HepG2 (cell line): ENCODE measurements around the gene FBXW12. TPM values are rescaled to one million over a fixed set of nuclear protein-coding genes. Genes with fewer than 3 reads are reported as not detected.

Source experiments
- ATF1 ChIP-seq: IDR thresholded peaks from 2 replicates; pipeline ENCODE4 v1.6.1; 2016; ENCODE audit warnings: mild to moderate bottlenecking, control low read depth
- ATF7 ChIP-seq, 2 experiments: fragments of 450-650 bp in 1 of 2; sonication (generic) in 1 of 2; formaldehyde crosslinking in 1 of 2; IDR thresholded peaks; 2 replicates each; pipeline versions ENCODE4 v1.4.0 to v1.6.1; 2016 to 2020; ENCODE audit warnings: antibody characterized with exemption in 1 of 2, mild to moderate bottlenecking in 1 of 2, missing genetic modification reagents in 1 of 2
- CBX5 ChIP-seq: sonication (generic); formaldehyde crosslinking; IDR thresholded peaks from 2 replicates; pipeline ENCODE4 v1.4.0; 2020; ENCODE audit warnings: missing genetic modification reagents, borderline replicate concordance
- EEA1 ChIP-seq: sonication (generic); formaldehyde crosslinking; IDR thresholded peaks from 2 replicates; pipeline ENCODE4 v1.5.1; 2020; ENCODE audit warnings: mild to moderate bottlenecking, missing genetic modification reagents, borderline replicate concordance
- FOXA1 ChIP-seq, 2 experiments: fragments of 450-650 bp in 1 of 2; sonication (generic) in 1 of 2; formaldehyde crosslinking in 1 of 2; IDR thresholded peaks; 2 replicates each; pipeline versions ENCODE4 v1.4.0 to v1.6.1; 2016 to 2020; ENCODE audit warnings: missing genetic modification reagents in 1 of 2
- GZF1 ChIP-seq: sonication (generic); formaldehyde crosslinking; IDR thresholded peaks from 2 replicates; pipeline ENCODE4 v1.5.1; 2020; ENCODE audit warnings: mild to moderate bottlenecking, missing genetic modification reagents
- NAIF1 ChIP-seq: sonication (generic); formaldehyde crosslinking; IDR thresholded peaks from 2 replicates; pipeline ENCODE4 v1.5.0; 2020; ENCODE audit warnings: mild to moderate bottlenecking, missing genetic modification reagents, borderline replicate concordance
- SRY ChIP-seq: sonication (generic); formaldehyde crosslinking; IDR thresholded peaks from 2 replicates; pipeline ENCODE4 v1.8.0; 2022; ENCODE audit warnings: mild to moderate bottlenecking, missing genetic modification reagents
- STAT5B ChIP-seq: sonication (generic); formaldehyde crosslinking; IDR thresholded peaks from 2 replicates; pipeline ENCODE4 v1.4.0; 2020; ENCODE audit warnings: missing genetic modification reagents
- TRIM24 ChIP-seq: sonication (generic); formaldehyde crosslinking; IDR thresholded peaks from 2 replicates; pipeline ENCODE4 v1.8.0; 2022; ENCODE audit warnings: mild to moderate bottlenecking, missing genetic modification reagents
- ZBTB1 ChIP-seq: sonication (generic); formaldehyde crosslinking; IDR thresholded peaks from 2 replicates; pipeline ENCODE4 v1.4.0; 2020; ENCODE audit warnings: missing genetic modification reagents, borderline replicate concordance
- ZFP90 ChIP-seq: sonication (generic); formaldehyde crosslinking; IDR thresholded peaks from 2 replicates; pipeline ENCODE4 v1.8.0; 2022; ENCODE audit warnings: missing genetic modification reagents, mild to moderate bottlenecking, inconsistent platforms, borderline replicate concordance
- ZFX ChIP-seq: sonication (generic); formaldehyde crosslinking; IDR thresholded peaks from 2 replicates; pipeline ENCODE4 v1.4.0; 2020; ENCODE audit warnings: mild to moderate bottlenecking, low read depth, missing genetic modification reagents, moderate library complexity
- ZNF333 ChIP-seq: sonication (generic); formaldehyde crosslinking; IDR thresholded peaks from 2 replicates; pipeline ENCODE4 v1.4.0; 2020; ENCODE audit warnings: mild to moderate bottlenecking, missing genetic modification reagents, borderline replicate concordance
- ZNF720 ChIP-seq: sonication (generic); formaldehyde crosslinking; IDR thresholded peaks from 2 replicates; pipeline ENCODE4 v1.4.0; 2020; ENCODE audit warnings: missing genetic modification reagents
- ZNF841 ChIP-seq: sonication (generic); formaldehyde crosslinking; IDR thresholded peaks from 2 replicates; pipeline ENCODE4 v1.8.1; 2023; ENCODE audit warnings: missing genetic modification reagents, borderline replicate concordance
- polyA plus RNA-seq, 8 experiments: library from polyadenylated mRNA; depleted of rRNA in 3 of 8; stranded (reverse) in 7 of 8; unstranded in 1 of 8; fragments of >200 nt; fragmentation: Illumina TruSeq in 4 of 8; extraction: Trizol in 4 of 8; gene quantifications; 2 replicates each; pipeline versions ENCODE4 v1.2.1 to v1.2.3, GENCODE V29; 2011 to 2016; ENCODE audit warnings: low read depth in 4 of 8, missing spikeins in 1 of 8, mixed read lengths in 1 of 8; ENCODE audit not compliant: insufficient read depth in 1 of 8
- total RNA-seq, 5 experiments: library from RNA; depleted of rRNA; stranded (reverse); fragments of >200 nt; fragmentation: Illumina TruSeq; extraction: Trizol; gene quantifications; 2 replicates each; pipeline ENCODE4 v1.2.3, GENCODE V29; 2016; ENCODE audit warnings: low read depth in 1 of 5
- TF ChIP-seq, protein P1 (sequence below): sonication (generic); formaldehyde crosslinking; IDR thresholded peaks from 2 replicates; pipeline ENCODE4 v1.5.0; 2020; ENCODE audit warnings: mild to moderate bottlenecking, missing genetic modification reagents, borderline replicate concordance
- TF ChIP-seq, protein P2 (sequence below): sonication (generic); formaldehyde crosslinking; IDR thresholded peaks from 2 replicates; pipeline ENCODE4 v1.8.1; 2023; ENCODE audit warnings: mild to moderate bottlenecking, missing genetic modification reagents
- TF ChIP-seq, protein P3 (sequence below): IDR thresholded peaks from 2 replicates; pipeline ENCODE4 v1.6.1; 2016; ENCODE audit warnings: mild to moderate bottlenecking
- TF ChIP-seq, protein P4 (sequence below): IDR thresholded peaks from 2 replicates; pipeline ENCODE4 v1.6.1; 2016; ENCODE audit warnings: low read depth, missing genetic modification reagents, missing compliant biosample characterization

FBXW12 gene
- total and polyA plus RNA-seq, 2 of the 13 experiments (the other 11 are each of a cell fraction or from before 2014, with no cell fraction given), result not detected

DNA sequence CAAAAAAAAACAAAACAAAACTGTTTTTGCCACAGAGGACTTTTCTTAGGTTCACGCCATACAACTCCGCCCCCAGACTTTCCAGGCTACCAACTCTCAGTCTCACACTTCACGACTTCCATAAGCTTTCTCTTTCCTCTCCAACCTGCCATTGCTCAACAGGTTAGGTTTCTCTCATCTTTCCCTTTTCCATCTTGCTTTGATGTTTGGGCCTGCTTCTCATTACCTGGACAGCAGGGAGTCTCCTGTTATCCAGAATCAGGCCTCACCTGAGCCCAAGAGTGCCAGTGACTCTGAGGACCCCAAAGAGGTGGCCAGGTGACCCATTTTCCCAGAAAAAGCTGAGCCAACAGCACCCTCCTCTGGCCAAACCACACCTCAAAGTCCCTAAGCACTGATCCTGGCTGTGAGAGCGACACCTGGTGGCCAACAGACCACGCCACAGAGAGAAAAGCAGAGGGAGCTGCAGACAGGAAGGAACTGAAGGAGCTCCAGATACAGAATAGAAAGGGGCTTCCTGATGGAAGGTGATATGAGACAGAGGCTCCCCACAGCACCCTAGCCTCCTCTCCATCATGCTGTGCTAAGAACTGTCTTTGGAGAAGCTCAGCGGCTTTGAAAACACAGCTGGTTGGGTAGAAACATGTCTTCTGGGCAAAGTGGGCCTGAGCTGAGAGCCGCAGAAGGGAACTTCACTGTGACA is 63.9 kb downstream of the FBXW12 start (continued):
- TF ChIP-seq FOXA1 (IDR thresholded peaks at IDR 0.05), result no peak
- TF ChIP-seq FOXA1 (CRISPR knock-in tag; IDR thresholded peaks at IDR 0.05), result no peak
- TF ChIP-seq EEA1 (CRISPR knock-in tag), result no peak
- TF ChIP-seq NAIF1 (CRISPR knock-in tag), result no peak
- no peak for TF ChIP-seq ZNF841 (CRISPR knock-in tag)
- TF ChIP-seq ZFX, result peak; percentile 50; the same call in 1 of the 2 replicates
- no peak for TF ChIP-seq ZFP90 (CRISPR knock-in tag)
- TF ChIP-seq, protein P1, sequence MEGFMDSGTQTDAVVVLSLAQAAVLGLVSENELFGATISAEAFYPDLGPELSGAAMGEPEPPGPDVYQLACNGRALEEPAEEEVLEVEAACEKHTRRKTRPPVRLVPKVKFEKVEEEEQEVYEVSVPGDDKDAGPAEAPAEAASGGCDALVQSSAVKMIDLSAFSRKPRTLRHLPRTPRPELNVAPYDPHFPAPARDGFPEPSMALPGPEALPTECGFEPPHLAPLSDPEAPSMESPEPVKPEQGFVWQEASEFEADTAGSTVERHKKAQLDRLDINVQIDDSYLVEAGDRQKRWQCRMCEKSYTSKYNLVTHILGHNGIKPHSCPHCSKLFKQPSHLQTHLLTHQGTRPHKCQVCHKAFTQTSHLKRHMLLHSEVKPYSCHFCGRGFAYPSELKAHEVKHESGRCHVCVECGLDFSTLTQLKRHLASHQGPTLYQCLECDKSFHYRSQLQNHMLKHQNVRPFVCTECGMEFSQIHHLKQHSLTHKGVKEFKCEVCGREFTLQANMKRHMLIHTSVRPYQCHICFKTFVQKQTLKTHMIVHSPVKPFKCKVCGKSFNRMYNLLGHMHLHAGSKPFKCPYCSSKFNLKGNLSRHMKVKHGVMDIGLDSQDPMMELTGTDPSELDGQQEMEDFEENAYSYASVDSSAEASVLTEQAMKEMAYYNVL (CRISPR knock-in tag), result no peak
- TF ChIP-seq SRY, result no peak
- no peak for TF ChIP-seq ZBTB1
- TF ChIP-seq, protein P2, sequence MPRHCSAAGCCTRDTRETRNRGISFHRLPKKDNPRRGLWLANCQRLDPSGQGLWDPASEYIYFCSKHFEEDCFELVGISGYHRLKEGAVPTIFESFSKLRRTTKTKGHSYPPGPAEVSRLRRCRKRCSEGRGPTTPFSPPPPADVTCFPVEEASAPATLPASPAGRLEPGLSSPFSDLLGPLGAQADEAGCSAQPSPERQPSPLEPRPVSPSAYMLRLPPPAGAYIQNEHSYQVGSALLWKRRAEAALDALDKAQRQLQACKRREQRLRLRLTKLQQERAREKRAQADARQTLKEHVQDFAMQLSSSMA (CRISPR knock-in tag), result no peak
- no peak for TF ChIP-seq ATF7 (IDR thresholded peaks at IDR 0.05)
- TF ChIP-seq ATF7 (CRISPR knock-in tag; IDR thresholded peaks at IDR 0.05), result no peak
- no peak for TF ChIP-seq ATF1 (CRISPR knock-in tag)
- no peak for TF ChIP-seq ZNF333 (CRISPR knock-in tag)
- TF ChIP-seq, protein P3, sequence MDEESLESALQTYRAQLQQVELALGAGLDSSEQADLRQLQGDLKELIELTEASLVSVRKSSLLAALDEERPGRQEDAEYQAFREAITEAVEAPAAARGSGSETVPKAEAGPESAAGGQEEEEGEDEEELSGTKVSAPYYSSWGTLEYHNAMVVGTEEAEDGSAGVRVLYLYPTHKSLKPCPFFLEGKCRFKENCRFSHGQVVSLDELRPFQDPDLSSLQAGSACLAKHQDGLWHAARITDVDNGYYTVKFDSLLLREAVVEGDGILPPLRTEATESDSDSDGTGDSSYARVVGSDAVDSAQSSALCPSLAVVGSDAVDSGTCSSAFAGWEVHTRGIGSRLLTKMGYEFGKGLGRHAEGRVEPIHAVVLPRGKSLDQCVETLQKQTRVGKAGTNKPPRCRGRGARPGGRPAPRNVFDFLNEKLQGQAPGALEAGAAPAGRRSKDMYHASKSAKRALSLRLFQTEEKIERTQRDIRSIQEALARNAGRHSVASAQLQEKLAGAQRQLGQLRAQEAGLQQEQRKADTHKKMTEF (CRISPR knock-in tag), result peak; percentile 45; the same call in 1 of the 2 replicates
- TF ChIP-seq, protein P4, sequence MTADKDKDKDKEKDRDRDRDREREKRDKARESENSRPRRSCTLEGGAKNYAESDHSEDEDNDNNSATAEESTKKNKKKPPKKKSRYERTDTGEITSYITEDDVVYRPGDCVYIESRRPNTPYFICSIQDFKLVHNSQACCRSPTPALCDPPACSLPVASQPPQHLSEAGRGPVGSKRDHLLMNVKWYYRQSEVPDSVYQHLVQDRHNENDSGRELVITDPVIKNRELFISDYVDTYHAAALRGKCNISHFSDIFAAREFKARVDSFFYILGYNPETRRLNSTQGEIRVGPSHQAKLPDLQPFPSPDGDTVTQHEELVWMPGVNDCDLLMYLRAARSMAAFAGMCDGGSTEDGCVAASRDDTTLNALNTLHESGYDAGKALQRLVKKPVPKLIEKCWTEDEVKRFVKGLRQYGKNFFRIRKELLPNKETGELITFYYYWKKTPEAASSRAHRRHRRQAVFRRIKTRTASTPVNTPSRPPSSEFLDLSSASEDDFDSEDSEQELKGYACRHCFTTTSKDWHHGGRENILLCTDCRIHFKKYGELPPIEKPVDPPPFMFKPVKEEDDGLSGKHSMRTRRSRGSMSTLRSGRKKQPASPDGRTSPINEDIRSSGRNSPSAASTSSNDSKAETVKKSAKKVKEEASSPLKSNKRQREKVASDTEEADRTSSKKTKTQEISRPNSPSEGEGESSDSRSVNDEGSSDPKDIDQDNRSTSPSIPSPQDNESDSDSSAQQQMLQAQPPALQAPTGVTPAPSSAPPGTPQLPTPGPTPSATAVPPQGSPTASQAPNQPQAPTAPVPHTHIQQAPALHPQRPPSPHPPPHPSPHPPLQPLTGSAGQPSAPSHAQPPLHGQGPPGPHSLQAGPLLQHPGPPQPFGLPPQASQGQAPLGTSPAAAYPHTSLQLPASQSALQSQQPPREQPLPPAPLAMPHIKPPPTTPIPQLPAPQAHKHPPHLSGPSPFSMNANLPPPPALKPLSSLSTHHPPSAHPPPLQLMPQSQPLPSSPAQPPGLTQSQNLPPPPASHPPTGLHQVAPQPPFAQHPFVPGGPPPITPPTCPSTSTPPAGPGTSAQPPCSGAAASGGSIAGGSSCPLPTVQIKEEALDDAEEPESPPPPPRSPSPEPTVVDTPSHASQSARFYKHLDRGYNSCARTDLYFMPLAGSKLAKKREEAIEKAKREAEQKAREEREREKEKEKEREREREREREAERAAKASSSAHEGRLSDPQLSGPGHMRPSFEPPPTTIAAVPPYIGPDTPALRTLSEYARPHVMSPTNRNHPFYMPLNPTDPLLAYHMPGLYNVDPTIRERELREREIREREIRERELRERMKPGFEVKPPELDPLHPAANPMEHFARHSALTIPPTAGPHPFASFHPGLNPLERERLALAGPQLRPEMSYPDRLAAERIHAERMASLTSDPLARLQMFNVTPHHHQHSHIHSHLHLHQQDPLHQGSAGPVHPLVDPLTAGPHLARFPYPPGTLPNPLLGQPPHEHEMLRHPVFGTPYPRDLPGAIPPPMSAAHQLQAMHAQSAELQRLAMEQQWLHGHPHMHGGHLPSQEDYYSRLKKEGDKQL (CRISPR knock-in tag), result no peak
- no peak for TF ChIP-seq ZNF720
- TF ChIP-seq TRIM24, result no peak
- peak; percentile 47; the same call in 1 of the 2 replicates for TF ChIP-seq CBX5 (CRISPR knock-in tag)
- TF ChIP-seq STAT5B (CRISPR knock-in tag), result no peak
- TF ChIP-seq GZF1 (CRISPR knock-in tag), result no peak
